HG02759 (cell line): Measurements from ENCODE around the gene ISCA1.
A peak's percentile ranks its signal among the peaks of the same experiment; 100 is the strongest.

Experiments used
- ATAC-seq: cut with Tn5 transposase; IDR thresholded peaks from one replicate; pipeline ENCODE4 v1.9.1; 2021; ENCODE audit warnings: mild to moderate bottlenecking, moderate library complexity; ENCODE audit not compliant: unreplicated experiment

The ISCA1 gene

DNA sequence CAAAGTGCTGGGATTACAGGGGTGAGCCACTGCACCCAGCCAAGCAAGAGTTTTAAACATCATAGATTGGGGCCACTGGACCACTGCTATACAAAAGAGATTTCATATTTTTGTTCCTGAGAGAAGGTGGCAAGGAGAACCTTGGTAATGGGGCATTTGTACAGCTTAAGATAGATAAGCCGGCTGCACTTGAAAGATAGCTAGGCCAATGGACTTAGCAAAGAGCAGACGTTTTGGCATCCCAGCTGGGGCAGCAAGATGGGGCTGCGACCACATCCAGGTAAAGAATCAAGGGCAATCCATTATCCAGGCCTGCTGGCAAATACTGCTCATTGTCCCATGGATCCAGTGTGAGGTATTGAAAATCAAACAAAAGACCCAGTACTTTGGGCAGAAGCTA, 3.9 kb upstream of the ISCA1 start:
- ATAC-seq = no peak

DNA sequence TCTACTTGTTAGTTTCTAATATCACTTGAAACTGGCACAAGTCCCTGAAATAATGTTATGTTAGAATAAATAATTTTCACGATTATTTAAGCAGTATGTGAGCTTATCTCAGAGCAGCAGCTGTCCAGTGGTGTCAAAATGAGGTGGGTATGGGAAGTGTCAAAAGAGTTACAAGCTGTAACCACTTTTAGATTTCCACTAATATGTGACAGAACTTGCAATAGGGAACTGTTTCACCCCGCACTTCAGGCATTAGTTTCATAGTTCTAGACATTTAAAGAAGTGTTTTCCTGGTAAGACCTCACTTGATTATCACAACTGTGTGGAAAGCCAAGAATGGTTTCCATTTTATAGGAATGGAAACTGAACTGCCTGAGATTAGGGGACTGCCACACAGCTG, 2.9 kb upstream of the ISCA1 start:
- no peak for ATAC-seq

DNA sequence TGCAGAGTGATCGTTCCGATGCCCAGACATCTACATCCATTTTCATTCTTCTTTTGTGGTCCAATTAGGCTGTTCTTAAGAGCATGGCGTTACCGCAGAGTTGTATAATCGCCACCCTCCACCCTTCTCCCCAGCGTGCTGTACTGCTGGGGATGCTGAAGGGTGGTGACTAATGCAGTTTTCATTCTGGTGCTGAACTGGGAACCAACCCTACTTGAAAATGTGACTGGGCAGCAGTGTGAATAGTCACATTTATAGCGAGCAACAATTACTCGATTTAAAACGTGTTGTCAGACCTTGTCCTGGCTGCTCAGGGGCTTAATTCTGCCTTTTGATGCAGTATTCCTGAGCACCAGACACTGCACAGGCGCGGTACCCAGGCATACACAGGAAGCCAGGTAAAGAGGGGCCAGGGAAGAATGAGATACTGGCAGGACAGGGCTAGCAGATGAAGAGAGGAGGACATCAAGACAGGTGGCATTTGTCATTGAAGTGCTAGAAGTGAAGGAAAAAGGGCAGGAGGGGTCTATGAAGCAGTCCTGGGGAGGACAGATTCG, 719 bp upstream of the ISCA1 start:
- ATAC-seq = peak; percentile 14

DNA sequence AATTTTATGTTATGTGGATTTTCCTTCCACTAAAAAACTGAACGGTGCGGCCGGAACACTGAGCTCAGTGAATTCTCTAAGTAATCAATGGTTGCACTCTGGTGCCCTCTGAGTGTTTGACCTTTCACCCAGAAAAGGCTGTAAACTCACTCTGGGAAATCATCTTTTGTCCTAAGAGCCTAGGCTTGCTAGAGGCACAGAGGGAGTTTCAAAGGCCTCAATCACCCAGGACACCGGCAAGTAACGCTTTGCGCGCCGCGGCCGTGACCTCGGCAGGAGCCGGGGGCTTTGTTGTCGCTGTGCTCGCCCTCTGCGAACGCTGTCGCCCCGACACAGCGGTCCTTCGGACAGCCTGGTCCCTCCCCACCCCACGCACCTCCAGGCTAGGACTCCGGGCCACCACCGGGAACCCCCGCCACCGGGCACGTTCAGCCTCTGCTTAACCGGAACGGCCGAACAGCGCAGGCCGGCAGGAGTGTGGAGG, 703 bp downstream of the ISCA1 start:
- ATAC-seq = peak; percentile 2

DNA sequence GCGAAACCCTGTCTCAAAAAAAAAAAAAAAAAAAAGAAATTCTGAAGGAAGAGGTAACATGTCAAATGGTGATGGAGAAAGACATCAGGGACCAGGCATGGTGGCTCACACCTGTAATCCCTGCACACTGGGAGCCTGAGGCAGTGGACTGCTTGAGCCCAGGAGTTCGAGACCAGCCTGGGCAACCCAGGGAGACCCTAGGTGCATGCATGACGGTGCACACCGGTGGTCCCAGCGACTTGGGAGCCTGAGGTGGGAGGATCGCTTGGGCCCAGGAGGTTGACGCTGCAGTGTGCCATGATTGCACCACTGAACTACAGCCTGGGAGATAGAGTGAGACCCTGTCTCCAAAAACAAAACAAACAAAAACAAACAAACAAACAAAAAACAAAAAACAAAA, 1.8 kb downstream of the ISCA1 start:
- no peak for ATAC-seq

DNA sequence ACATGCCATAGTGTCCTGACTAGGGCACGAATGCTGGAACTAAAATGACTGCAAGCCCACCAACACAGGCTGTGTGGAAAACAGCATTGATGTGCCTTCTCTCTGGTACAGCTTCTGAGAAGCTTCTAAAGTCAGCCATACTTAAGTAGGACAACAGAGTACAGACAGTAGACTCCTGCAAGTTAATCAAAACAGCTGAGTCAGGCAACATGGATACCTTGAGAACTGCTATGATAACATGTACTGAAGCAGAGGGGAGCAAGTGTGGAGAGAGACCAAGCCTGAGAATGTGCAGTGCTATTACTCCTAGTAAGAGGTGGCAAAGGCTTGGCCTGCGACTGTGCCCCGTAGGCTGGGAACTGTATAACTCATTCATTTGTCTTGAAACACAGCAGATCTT, 2.5 kb downstream of the ISCA1 start:
- ATAC-seq = no peak

DNA sequence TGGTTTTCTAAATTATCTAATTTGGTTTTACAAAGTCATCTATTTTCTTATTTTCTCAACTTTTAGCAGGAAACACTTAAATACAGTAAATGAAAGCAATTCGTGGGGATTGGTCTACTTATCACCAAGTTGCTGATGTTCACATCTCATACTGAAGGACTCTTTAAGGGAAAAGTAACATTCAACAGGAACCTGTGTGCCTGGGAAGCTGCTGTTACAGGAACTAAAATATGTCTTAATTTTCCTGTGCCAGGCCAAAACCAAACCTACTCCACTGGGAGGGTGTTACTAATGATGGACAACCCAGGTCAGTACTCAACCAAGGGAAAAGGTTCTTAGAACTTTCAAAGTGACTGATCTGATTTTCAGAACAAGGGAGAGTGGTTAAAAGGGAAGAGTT, 5.3 kb downstream of the ISCA1 start:
- ATAC-seq = no peak

DNA sequence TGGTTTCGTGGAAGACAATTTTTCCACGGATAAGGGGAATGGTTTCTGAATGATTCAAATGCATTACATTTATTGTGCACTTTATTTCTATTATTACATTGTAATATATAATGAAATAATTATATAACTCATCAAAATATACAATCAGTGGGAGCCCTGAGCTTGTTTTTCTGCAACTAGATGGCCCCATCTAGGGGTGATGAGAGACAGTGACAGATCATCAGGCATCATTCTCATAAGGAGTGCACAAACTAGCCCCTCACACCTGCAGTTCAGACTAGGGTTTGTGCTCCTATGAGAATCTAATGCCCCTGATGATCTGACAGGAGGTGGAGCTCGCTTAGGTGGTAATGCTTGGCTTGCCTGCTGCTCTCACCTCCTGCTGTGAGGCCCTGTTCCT, 6.4 kb downstream of the ISCA1 start:
- no peak for ATAC-seq

DNA sequence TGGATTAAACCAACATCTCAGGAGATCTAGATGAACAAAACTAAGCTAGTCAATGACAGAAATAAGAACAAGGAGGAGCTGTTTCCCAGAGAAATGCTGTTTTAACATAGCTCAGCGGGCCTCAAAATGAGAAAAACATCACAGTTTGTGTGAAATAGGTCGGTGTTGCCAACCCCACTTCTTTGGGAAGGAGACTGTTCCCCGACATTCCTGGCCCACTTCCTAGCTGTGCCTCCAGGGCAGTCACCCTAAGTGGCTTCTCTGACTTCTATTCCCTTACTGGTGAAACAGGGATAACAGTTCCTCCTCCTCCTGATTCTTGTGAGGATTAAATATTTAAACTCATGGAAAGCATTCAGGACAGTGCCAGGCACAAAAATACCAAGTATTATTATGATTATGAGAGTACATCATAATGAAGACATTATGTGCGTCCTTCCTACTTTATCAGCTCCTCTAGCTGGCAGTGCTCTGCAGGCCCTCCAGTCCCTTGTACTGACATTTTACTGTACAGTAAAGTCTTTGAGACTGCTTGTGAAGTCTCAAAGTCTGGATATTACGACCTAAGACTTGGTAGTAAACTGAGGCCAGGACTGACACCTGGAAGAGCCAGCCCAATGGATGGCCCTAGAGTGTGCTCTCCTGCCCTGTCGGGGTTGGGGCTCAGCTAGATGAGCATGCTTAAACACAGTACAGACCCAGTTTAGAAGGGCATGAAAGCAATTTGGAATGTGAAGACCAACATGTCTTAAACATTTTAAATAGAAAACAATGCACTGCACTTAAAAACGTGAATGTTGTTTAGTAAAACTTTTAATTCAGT, 7.3 kb downstream of the ISCA1 start:
- no peak for ATAC-seq

DNA sequence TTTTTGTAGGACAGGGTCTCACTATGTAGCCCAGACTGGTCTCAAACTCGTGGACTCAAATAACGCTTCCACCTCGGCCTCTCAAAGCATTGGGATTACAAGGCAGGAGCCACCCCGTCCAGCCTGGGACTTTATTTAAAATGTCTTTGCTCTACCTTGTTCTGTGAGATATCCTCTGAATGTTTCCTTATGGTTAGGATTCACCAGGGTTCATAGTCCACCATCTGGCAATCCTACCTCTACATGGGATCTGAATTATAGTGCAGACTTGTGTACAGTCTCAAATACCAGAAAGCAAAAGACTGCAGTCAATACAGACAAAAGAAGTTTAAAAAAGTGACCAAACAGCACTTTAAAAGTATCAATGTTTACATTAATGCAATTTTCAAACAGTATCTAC, 10.1 kb downstream of the ISCA1 start:
- no peak for ATAC-seq

DNA sequence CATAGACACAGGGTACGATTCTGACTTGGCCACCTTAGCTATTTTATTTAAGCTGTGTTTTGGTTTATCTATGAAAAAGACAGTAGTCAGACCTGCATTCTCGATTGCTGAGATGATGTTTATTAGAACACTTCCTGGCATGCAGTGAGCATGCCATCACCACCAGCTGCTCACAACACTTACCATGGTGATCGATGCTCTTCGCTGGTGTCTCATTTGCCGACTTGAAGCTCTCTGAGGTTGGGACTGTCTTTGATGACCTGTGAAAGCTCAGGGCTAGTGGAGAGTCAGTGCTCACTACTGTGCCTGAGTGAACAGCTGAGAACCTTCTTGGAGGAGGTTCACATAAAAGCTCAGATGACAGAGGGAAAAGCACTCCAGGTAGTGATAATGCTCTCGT, 18.5 kb downstream of the ISCA1 start:
- ATAC-seq = no peak

DNA sequence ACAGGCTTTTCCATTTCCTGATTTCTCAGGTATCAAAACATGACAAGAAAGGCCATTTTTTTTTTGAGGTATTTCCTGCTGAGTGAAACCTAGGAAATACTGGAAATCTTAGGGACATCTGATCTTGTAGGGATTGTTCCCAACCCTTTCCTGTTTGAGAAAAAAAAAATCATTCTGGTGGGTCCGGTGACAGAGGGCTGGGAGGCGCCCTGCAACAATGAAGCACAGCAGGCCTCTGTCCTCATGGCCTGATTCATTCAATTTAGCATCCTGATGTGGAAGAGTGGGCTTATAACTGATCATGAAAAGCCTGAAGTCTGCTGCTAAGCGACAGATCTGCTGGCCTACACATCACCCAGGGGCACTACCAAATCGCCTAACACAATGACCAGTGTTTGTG, 19.8 kb downstream of the ISCA1 start:
- ATAC-seq = no peak

DNA sequence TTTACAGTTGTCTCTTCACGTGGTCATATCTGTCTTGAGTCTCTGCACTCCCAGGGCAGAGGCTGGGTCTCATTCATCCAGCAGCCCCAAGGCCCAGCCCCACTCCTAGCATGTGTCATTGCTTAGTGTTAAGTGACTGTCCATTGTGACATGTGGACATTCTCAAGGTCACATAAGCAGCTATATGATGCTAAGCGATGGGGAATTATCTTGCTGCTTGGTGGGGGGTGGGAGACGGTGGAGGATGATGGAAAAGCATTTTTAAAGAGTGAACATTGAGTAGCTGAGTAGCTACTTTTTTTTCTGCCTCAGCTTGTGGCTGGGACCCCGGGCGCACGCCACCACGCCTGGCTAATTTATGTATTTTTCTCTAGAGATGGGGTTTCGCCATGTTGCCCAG, 22.8 kb downstream of the ISCA1 start, which contains the start of gene C9orf153:
C9orf153 (minus strand) TSS at position 101 of the 400 bp plus-strand sequence. CDS start 30,054 bp downstream, outside the sequence.
- ATAC-seq = no peak

DNA sequence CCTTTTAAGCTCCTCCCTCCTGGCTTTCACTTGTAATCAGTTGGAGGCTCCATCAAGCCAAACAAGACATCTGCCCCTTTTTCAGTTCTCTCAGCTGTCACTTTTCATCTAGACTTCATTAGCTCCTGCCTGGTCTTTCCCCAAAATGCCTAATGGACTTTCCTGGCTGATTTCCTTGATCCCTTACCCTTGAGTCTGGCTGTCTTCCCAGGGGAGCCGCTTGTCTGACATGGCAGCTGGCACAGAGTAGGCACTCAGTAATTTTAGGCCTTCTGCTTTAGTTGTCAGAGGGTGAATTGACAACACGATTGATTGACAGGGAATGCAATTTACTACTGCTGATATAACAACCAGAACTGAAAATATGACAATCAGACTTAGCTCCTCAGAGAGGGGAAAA, 24.9 kb downstream of the ISCA1 start:
- ATAC-seq = no peak

DNA sequence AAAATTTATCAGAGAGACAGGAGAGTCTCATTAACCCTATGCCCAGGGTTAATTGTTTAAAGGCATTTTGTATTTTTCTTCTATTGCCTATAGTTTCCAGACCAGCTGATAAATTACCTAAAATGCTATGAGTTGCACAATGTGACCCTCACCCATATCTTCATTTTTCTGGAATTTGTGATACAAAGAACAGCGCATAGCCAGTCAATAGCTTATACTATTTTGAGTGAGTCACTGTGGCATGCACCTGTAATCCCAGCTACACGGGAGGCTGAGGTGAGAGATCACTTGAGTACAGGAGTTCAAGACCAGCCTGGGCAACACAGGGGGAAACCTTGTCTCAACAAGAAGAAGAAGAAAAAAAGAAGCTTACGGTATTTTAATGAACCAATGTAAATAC, 25.7 kb downstream of the ISCA1 start:
- no peak for ATAC-seq

DNA sequence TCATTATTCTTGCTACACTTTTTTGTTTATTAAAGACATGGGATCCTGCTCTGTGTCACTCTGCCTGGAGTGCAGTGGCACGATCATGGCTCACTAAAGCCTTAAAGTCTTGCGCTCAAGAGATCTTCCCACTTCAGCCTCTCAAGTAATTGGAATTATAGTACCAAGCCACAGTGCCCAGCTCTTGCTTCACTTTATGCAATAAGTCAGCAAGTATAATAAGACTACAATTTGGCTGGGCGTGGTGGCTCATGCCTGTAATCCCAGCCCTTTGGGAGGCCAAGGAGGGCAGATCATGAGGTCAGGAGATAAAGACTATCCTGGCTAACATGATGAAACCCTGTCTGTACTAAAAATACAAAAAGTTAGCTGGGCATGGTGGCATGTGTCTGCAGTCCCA, 28.8 kb downstream of the ISCA1 start:
- ATAC-seq = no peak

DNA sequence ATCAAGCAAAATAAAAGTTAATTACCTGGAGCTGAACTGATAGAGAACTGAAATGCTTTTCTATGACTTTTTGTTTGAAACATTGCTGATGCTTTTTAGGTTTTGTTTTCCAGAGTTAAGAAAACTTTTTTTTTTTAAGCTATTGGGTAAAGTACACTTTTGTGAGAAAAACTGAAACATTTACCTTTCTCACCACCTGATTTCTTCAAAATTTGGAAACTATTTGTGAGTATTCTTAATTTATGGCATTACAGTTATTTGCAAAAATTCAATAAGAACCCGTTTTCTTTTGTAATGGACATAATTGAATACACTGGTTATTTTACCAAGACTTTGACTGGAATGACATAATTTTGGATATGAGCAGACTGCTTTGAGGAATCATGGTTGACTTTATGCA, 29.5 kb downstream of the ISCA1 start:
- ATAC-seq = no peak

DNA sequence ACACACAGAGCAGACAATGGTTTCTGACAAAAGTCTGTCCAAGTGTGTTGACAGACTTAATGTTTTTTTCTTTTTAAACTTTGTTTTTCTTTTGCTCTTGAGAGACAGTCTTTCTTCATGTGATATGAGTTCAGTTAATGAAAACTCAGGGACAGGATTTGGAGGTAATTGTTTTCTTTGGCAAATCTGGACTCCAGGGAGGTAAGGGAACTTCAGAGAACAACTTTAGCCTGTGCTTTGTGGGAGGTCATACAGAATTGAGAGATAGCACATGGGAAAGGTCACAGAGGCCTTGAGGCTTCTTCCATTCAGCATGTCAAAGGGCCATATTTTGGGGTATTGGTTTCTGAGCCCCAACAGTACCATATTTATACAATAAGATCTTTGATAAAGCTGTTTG, 32.2 kb downstream of the ISCA1 start:
- ATAC-seq = no peak

DNA sequence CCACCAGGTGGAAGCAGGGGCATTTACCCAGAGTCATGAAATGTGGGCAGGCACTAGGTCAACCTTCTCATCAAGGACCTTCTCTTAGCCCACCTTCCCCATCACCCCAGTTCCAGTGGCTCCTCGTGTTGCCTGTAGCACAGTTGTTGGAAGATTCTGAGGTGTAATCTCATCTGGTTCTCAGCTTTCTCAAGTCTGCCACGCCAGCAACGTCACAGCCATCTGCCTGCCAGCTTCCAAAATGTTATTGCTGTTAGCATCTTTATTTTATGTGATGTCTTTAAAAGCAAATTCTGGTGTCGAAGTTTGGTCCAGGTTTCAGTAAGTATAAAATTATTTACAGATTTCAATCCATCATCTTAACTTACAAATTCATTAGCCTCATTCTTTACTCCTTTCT, 33.6 kb downstream of the ISCA1 start:
- no peak for ATAC-seq

DNA sequence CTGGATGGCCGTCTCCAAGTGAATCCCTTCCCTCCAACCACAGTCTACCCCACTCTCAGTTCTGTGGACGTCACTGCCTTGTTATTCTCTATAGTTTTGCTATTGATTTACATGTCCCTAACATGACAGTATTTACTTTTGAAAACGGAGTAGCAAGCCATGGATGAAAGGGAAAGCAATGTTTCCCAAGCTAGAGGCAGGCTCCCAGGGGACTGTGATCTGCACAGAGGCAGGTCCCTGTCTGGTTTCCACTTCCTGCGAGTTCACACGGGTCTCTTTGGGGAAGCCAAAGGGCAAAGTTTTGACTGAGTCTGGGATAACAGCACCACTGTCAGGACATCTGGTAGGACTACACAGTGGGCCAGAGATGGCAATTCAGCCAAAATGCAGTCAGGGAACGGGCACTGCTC, 35.6 kb downstream of the ISCA1 start:
- ATAC-seq = peak; percentile 91

DNA sequence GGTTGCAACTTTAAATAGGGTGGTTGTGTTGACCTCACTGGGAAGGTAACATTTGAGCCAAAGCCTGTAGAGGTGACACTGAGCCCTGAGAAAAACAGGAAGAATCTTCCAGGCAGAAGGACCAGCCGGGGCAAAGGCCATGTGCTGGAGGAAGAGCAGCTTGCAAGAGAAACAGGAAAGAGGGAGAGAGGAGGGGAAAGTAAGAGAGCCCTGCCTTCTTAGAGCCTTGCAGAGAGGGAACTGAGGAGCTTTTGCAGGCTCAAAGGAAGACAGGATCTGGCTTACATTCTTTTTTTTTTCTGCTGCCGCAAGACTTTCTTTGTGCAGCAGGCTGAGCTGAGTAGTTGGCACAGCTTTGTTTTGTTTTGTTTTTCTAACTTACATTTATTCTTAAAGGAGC, 40.3 kb downstream of the ISCA1 start:
- ATAC-seq = no peak

DNA sequence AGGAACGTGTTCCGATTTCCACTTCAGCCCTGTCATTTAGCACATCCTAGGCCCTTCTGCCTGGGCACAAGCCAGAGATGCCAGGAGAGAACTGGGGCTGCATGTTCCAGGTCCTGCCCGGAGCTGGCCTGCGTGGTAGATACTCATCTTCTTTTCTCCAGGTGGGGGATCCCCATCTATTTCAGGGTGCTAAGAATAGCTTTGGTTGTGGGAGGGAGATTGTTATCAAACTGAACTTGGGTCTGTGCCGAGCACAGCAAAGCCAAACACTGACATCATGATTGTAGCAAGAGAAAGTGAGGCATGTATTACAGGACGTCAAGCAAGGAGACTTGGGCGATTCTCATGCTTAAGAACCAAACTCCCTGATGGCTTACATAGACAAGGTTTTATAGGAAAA, 41.1 kb downstream of the ISCA1 start:
- no peak for ATAC-seq
